ENCODE results near the gene MYRF.

DNA sequence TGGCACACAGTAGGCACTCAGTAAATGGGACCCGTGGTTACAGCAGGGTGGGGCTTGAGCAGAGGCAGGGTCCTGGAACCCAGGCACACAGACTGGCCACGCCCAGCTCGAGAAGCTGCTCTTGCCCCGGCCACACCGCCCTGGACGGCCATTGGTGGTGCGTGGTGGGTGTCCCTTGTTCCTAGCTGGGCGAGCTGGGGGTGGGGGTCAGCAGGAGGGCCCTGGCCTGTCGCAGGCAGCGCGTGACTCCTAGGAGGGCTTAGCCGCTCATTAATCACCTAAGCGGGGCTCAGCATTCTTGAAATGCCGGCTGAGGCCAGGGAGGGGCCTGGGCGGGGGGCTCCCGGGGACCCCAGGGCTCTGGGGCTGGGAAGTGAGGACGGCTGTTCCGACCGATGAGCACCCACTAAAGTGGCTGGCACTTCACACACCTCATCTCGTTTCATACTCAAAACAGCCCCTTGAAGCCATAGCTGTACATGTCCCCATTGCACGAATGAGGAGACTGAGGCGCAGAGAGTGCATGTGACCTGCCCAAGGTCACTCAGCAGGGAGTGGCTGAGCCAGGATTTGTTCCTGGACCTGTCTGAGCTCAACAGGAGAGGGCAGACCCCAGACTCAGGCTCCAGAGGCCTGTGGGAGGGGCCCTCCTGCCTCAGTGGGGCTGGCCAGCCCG is 11.6 kb downstream of the MYRF start:
- no peak for TF ChIP-seq EP300 (IDR thresholded peaks at IDR 0.05; ENCODE audit: borderline replicate concordance)
- TF ChIP-seq EGR1 (IDR thresholded peaks at IDR 0.05): no peak
- TF ChIP-seq TCF12 (IDR thresholded peaks at IDR 0.05; ENCODE audit: low read depth): no peak
- no peak for TF ChIP-seq YY1 (IDR thresholded peaks at IDR 0.05; ENCODE audit: low read depth)
- TF ChIP-seq CEBPB (IDR thresholded peaks at IDR 0.05): no peak
- TF ChIP-seq RAD21 (IDR thresholded peaks at IDR 0.05; ENCODE audit: low read depth): no peak
- TF ChIP-seq FOXM1 (IDR thresholded peaks at IDR 0.05; ENCODE audit: borderline replicate concordance, low read depth): no peak
- TF ChIP-seq TAF1 (IDR thresholded peaks at IDR 0.05; ENCODE audit: low read depth): no peak
- TF ChIP-seq, protein P1, sequence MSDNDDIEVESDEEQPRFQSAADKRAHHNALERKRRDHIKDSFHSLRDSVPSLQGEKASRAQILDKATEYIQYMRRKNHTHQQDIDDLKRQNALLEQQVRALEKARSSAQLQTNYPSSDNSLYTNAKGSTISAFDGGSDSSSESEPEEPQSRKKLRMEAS (IDR thresholded peaks at IDR 0.05): no peak
- no peak for TF ChIP-seq REST (IDR thresholded peaks at IDR 0.05; ENCODE audit: low read depth)
- no peak for TF ChIP-seq CREB1 (IDR thresholded peaks at IDR 0.05; ENCODE audit: low read depth)
- no peak for TF ChIP-seq USF1 (IDR thresholded peaks at IDR 0.05)
- TF ChIP-seq NFIC (IDR thresholded peaks at IDR 0.05): no peak
- no peak for TF ChIP-seq ZBTB7A (IDR thresholded peaks at IDR 0.05; ENCODE audit: low read depth)
